ENCODE data around the gene MISP.

MISP gene

DNA sequence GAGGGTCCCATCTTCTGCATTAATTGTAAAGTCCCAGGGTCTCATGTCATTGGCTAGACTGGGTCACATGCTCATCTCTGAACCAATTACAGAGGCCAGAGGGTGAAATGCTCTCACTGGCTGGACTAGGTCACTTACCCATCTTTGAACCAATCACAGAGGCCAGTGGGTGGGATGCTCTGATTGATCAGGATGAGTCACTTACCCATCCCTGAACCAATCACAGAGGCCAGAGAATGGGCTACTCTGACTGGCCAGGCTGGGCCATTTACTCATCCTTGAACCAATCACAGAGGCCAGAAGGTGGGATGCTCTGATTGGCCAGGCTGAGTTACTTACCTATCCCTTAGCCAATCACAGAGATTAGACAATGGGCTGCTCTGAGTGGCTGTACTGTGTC lies 5.3 kb downstream of the MISP start:
- H3F3A ChIP-seq (ENCODE audit: insufficient read depth, low read length), result no peaks in the 10 kb centered on the region
- H3K9me2 ChIP-seq (ENCODE audit: low read depth, low read length), result no peaks in the 10 kb centered on the region
- no peak overlapping the region for H3K4me2 ChIP-seq (ENCODE audit: low read length)
- no peak overlapping the region for H3K4me3 ChIP-seq (ENCODE audit: low read depth, low read length, poor library complexity, severe bottlenecking)
- no peak overlapping the region for H3K27ac ChIP-seq (ENCODE audit: low read depth, low read length, poor library complexity, severe bottlenecking)
- no peak overlapping the region for H2AFZ ChIP-seq (ENCODE audit: low read length)
- H3K9ac ChIP-seq (ENCODE audit: low read length), result no peak overlapping the region
- no peaks in the 10 kb centered on the region for H4K20me1 ChIP-seq (ENCODE audit: insufficient read depth, low read length)
- H3K4me1 ChIP-seq (ENCODE audit: insufficient read depth, low read length, severe bottlenecking), result no peaks in the 10 kb centered on the region
- H3K36me3 ChIP-seq (ENCODE audit: insufficient read depth, low read length), result no peaks in the 10 kb centered on the region
- H3K27me3 ChIP-seq (ENCODE audit: insufficient read depth, low read length), result peaks cover 4% of the 10 kb centered on the region; the same call in 1 of the 2 replicates
- peaks cover 6% of the 10 kb centered on the region; the same call in 1 of the 2 replicates for H3K9me3 ChIP-seq (ENCODE audit: low read length)
- TF ChIP-seq, protein P1, sequence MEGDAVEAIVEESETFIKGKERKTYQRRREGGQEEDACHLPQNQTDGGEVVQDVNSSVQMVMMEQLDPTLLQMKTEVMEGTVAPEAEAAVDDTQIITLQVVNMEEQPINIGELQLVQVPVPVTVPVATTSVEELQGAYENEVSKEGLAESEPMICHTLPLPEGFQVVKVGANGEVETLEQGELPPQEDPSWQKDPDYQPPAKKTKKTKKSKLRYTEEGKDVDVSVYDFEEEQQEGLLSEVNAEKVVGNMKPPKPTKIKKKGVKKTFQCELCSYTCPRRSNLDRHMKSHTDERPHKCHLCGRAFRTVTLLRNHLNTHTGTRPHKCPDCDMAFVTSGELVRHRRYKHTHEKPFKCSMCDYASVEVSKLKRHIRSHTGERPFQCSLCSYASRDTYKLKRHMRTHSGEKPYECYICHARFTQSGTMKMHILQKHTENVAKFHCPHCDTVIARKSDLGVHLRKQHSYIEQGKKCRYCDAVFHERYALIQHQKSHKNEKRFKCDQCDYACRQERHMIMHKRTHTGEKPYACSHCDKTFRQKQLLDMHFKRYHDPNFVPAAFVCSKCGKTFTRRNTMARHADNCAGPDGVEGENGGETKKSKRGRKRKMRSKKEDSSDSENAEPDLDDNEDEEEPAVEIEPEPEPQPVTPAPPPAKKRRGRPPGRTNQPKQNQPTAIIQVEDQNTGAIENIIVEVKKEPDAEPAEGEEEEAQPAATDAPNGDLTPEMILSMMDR (IDR thresholded peaks at IDR 0.05; ENCODE audit: low read length), result no peak
- no peak for TF ChIP-seq EZH2 (IDR thresholded peaks at IDR 0.05; ENCODE audit: borderline replicate concordance, low read length)
- no peaks in the 10 kb centered on the region for H3K79me2 ChIP-seq (ENCODE audit: insufficient read depth, low read length)

DNA sequence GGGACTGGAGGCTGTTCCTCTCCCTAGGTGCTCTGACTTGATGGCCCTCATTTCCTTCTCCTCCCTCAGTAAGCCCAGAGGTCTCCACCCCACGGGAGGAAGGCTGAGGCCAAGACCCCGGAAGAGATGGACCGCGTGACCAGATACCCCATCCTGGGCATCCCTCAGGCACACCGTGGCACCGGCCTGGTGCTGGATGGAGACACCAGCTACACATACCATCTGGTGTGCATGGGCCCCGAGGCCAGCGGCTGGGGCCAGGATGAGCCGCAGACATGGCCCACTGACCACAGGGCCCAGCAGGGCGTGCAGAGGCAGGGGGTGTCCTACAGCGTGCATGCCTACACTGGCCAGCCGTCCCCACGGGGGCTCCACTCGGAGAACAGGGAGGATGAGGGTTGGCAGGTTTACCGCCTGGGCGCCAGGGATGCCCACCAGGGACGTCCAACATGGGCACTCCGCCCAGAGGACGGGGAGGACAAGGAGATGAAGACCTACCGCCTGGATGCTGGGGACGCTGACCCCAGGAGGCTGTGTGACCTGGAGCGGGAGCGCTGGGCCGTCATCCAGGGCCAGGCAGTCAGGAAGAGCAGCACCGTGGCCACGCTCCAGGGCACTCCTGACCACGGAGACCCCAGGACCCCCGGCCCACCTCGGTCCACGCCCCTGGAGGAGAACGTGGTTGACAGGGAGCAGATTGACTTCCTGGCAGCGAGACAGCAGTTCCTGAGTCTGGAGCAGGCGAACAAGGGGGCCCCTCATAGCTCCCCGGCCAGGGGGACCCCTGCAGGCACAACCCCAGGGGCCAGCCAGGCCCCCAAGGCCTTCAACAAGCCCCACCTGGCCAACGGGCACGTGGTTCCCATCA lies 6.1 kb downstream of the MISP start:
- no peak overlapping the region for H2AFZ ChIP-seq (ENCODE audit: low read length)
- no peaks in the 10 kb centered on the region for H4K20me1 ChIP-seq (ENCODE audit: insufficient read depth, low read length)
- no peak overlapping the region for H3K9ac ChIP-seq (ENCODE audit: low read length)
- H3K9me2 ChIP-seq (ENCODE audit: low read depth, low read length), result no peaks in the 10 kb centered on the region
- H3K27me3 ChIP-seq (ENCODE audit: insufficient read depth, low read length), result no peaks in the 10 kb centered on the region; the same call in 1 of the 2 replicates
- peaks cover 6% of the 10 kb centered on the region; the same call in 1 of the 2 replicates for H3K9me3 ChIP-seq (ENCODE audit: low read length)
- H3K79me2 ChIP-seq (ENCODE audit: insufficient read depth, low read length), result no peaks in the 10 kb centered on the region
- no peaks in the 10 kb centered on the region for H3K4me1 ChIP-seq (ENCODE audit: insufficient read depth, low read length, severe bottlenecking)
- TF ChIP-seq, protein P1 (IDR thresholded peaks at IDR 0.05; ENCODE audit: low read length), result no peak
- TF ChIP-seq EZH2 (IDR thresholded peaks at IDR 0.05; ENCODE audit: borderline replicate concordance, low read length), result no peak
- no peak overlapping the region for H3K27ac ChIP-seq (ENCODE audit: low read depth, low read length, poor library complexity, severe bottlenecking)
- no peaks in the 10 kb centered on the region for H3F3A ChIP-seq (ENCODE audit: insufficient read depth, low read length)
- no peak overlapping the region for H3K4me3 ChIP-seq (ENCODE audit: low read depth, low read length, poor library complexity, severe bottlenecking)
- H3K4me2 ChIP-seq (ENCODE audit: low read length), result no peak overlapping the region
- no peaks in the 10 kb centered on the region for H3K36me3 ChIP-seq (ENCODE audit: insufficient read depth, low read length)

DNA sequence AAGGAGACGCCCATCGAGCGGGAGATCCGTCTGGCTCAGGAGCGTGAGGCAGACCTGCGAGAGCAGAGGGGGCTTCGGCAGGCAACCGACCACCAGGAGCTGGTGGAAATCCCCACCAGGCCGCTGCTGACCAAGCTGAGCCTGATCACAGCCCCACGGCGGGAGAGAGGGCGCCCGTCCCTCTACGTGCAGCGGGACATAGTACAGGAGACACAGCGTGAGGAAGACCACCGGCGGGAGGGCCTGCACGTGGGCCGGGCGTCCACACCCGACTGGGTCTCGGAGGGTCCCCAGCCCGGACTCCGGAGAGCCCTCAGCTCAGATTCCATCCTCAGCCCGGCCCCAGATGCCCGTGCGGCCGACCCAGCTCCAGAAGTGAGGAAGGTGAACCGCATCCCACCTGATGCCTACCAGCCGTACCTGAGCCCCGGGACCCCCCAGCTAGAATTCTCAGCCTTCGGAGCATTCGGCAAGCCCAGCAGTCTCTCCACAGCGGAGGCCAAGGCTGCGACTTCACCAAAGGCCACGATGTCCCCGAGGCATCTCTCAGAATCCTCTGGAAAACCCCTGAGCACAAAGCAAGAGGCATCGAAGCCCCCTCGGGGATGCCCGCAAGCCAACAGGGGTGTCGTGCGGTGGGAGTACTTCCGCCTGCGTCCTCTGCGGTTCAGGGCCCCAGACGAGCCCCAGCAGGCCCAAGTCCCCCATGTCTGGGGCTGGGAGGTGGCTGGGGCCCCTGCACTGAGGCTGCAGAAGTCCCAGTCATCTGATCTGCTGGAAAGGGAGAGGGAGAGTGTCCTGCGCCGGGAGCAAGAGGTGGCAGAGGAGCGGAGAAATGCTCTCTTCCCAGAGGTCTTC lies 7.1 kb downstream of the MISP start:
- no peak overlapping the region for H3K4me2 ChIP-seq (ENCODE audit: low read length)
- H3K4me1 ChIP-seq (ENCODE audit: insufficient read depth, low read length, severe bottlenecking), result no peaks in the 10 kb centered on the region
- H3K9ac ChIP-seq (ENCODE audit: low read length), result no peak overlapping the region
- H3K79me2 ChIP-seq (ENCODE audit: insufficient read depth, low read length), result no peaks in the 10 kb centered on the region
- TF ChIP-seq, protein P1 (IDR thresholded peaks at IDR 0.05; ENCODE audit: low read length), result no peak
- TF ChIP-seq EZH2 (IDR thresholded peaks at IDR 0.05; ENCODE audit: borderline replicate concordance, low read length), result no peak
- peaks cover 6% of the 10 kb centered on the region; the same call in 1 of the 2 replicates for H3K9me3 ChIP-seq (ENCODE audit: low read length)
- H2AFZ ChIP-seq (ENCODE audit: low read length), result no peak overlapping the region
- no peak overlapping the region for H3K4me3 ChIP-seq (ENCODE audit: low read depth, low read length, poor library complexity, severe bottlenecking)
- no peaks in the 10 kb centered on the region for H3K36me3 ChIP-seq (ENCODE audit: insufficient read depth, low read length)
- no peaks in the 10 kb centered on the region; the same call in 1 of the 2 replicates for H3K27me3 ChIP-seq (ENCODE audit: insufficient read depth, low read length)
- H3F3A ChIP-seq (ENCODE audit: insufficient read depth, low read length), result no peaks in the 10 kb centered on the region
- H3K27ac ChIP-seq (ENCODE audit: low read depth, low read length, poor library complexity, severe bottlenecking), result no peak overlapping the region
- H3K9me2 ChIP-seq (ENCODE audit: low read depth, low read length), result no peaks in the 10 kb centered on the region
- H4K20me1 ChIP-seq (ENCODE audit: insufficient read depth, low read length), result no peaks in the 10 kb centered on the region

Data from OCI-LY1 (cell line).